Cortex of kidney (tissue), 1 donor: Measurements from ENCODE around the gene SMIM31.

Experiments
- DNase-seq: peaks from one replicate; lab custom pipeline; 2025; lab: John Stamatoyannopoulos, UW

Gene SMIM31

GRCh38 chr4:164783976-164784375 is 30.0 kb downstream of the SMIM31 start:
- no peak for DNase-seq

- no peak for DNase-seq
These were observed 35.1 kb downstream of the SMIM31 start for GRCh38 chr4:164789047-164789446.

DNA sequence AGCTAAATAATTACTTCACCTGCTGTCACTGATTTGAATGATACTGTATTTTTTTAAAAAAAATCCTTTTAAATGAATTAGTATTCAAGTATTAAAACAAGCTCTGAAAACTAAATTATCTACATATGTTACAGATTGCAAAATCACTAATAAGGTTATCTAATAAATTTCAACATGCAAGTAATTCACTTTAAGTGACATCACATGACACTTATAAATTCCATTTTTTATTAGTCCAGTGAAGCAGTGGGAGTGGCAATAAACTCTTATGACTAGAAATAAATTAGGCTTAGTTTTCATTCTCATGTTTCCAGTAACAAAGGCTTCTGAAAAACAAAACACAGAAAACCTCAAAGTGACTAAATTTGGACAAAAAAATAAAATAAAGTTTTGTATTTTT is 36.3 kb downstream of the SMIM31 start:
- no peak for DNase-seq

- DNase-seq: no peak
These were observed 45.5 kb downstream of the SMIM31 start for GRCh38 chr4:164799410-164799809.

DNA sequence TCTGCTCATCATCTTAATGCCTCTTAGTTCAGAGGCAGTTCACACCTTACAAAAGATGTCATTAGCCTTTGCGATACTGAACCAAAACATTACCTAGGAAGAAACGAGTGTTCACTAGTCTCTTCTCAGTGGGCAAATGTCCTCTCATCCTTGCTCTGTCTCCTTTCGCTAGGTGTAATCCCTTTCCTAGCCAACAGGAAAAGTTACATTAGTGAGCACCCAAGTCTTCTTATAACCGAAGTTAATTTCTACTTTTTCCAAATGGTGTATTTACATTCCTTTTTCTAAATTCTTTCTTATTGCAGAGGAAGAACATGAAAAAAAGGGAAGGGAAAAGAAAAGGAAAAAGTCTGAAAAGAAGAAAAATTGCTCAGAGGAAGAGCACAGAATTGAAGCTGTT is 46.9 kb downstream of the SMIM31 start:
- no peak for DNase-seq

GRCh38 chr4:164802301-164802901 is 48.5 kb downstream of the SMIM31 start:
- no peak for DNase-seq

GRCh38 chr4:164803702-164804101 is 49.8 kb downstream of the SMIM31 start:
- DNase-seq: no peak

GRCh38 chr4:164807611-164808010 is 53.7 kb downstream of the SMIM31 start:
- no peak for DNase-seq

GRCh38 chr4:164813554-164813953 is 59.6 kb downstream of the SMIM31 start:
- DNase-seq: no peak

- DNase-seq: no peak
These were observed 61.8 kb downstream of the SMIM31 start for GRCh38 chr4:164815711-164816110.

GRCh38 chr4:164819366-164819765 is 65.4 kb downstream of the SMIM31 start:
- DNase-seq: no peak

DNA sequence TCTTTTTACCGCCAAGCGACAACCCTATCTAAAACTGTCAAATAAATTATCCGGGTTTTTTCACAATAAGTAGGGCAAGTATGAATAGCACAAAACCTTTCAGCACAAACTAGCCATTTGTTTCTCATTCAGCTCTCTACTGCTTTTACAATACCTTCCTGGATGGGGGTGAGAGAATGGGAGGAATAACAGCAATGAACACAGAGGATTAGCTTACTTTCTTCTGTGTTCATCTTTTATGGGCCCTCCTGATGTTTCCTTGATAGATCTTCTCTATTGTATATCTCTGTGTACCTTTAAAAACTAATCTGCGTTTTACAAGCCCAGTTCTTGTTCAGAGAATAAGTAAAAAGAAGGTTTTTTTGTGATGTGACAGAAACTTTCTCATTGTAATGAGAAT is 67.8 kb downstream of the SMIM31 start:
- no peak for DNase-seq

- no peak for DNase-seq
These were observed 70.7 kb downstream of the SMIM31 start for GRCh38 chr4:164824581-164824980.

- no peak for DNase-seq
These were observed 75.0 kb downstream of the SMIM31 start for GRCh38 chr4:164828955-164829354.

DNA sequence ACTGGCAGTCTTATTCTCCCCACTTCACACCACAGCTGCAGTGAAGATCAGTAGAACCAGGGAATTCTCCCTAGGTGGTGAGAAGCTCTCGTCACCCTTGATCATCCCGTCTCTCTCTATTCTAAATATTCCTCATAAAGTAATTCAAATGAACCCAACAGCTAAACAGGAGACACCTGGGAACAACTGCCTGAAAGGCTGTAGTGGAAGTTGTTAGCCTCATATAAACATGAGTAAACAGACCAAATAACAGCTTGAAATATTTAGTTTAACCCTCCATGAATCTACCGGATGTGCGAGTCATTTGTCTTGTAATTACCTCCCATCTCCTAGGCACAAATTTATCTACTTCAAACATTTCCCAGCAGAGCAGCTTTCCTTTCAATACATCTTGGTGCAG is 92.6 kb downstream of the SMIM31 start:
- no peak for DNase-seq

DNA sequence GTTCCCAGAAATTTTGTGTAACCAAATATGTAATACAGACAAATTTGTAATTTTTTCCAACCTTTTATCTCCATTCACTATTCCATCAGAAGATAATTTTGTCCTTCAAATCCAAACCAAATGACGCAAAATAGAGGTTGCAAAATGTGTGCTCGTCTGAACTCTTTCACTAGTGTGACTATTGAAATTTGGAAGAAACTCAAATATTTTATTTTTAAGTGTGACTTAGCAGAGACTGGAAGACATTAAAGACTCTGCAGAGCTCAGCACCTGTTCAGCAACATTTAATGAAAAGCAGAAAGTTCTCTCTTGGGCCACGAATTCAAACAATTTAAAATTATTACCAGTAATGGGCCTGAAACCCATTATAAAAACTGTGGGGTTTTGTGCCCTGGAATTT is 93.1 kb downstream of the SMIM31 start:
- no peak for DNase-seq

- no peak for DNase-seq
These were observed 94.2 kb downstream of the SMIM31 start for GRCh38 chr4:164847967-164848649.
